ENCODE results near the gene HLA-DQA2. TPM values are rescaled to one million over a fixed set of nuclear protein-coding genes. Genes with fewer than 3 reads are reported as not detected.

The HLA-DQA2 gene
- total and polyA plus RNA-seq, 2 of the 4 experiments (the other 2 are of a cell fraction), result not detected

DNA sequence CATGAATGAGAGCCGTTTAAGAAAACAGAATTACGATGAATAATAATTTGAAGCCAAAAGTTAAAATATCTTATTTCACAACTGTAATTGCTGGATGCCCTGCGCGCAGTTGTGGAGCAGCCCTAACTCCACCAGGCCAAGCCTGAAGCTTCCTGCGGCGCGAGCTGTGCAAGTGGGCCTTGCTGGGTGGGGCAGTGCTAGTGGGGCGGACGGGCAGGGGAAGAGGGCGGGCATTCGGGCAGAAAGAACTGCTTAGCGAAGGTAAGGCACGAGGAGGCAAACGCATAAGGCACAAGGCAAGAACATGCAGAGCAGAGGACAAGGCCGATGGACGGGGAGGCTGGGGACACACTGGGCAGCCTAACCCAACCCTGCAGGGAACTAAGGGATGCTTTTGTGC is 19.9 kb downstream of the HLA-DQA2 start:
- WGBS, 2 experiments (ENCODE audit: extremely low coverage in 2 of 2, insufficient read length in 1 of 2), result 55% methylated on average over 5 of the region's 16 CpGs; no CpG with 5 or more reads in 1 of the 2 experiments
- Histone ChIP-seq H3K4me1 (ENCODE audit: control insufficient read depth, insufficient read depth, low read length) (no peaks in the 10 kb centered on the region), H4K8ac (ENCODE audit: low read depth in 2 of 2, low read length in 2 of 2) (no peak overlapping the region), H3K14ac (replicated peaks; ENCODE audit: low read depth, low read length) (no peak overlapping the region), H3K23ac (ENCODE audit: low read depth, low read length) (no peak overlapping the region), H3K9ac (ENCODE audit: low read depth, low read length) (no peak overlapping the region), H2AFZ (replicated peaks; ENCODE audit: low read length, poor library complexity) (no peak overlapping the region), H3K27me3 (ENCODE audit: control insufficient read depth, insufficient read depth, low read length) (peaks cover 6% of the 10 kb centered on the region), H2BK20ac (ENCODE audit: low read depth, low read length) (no peak overlapping the region), H3K18ac (ENCODE audit: low read depth, low read length) (no peak overlapping the region), H3K4ac (ENCODE audit: low read depth, low read length) (no peak overlapping the region), H4K20me1 (ENCODE audit: insufficient read depth, low read length) (no peaks in the 10 kb centered on the region), H3K4me3 (ENCODE audit: insufficient read depth, low read depth, low read length) (no peak overlapping the region), H4K5ac (ENCODE audit: low read depth, low read length) (no peak overlapping the region), H3K56ac (ENCODE audit: extremely low read depth, insufficient read depth, low read length) (no peak overlapping the region), H2BK120ac (ENCODE audit: low read depth, low read length) (no peak overlapping the region), H3K36me3 (ENCODE audit: control insufficient read depth, insufficient read depth, low read length) (no peaks in the 10 kb centered on the region), H3K9me3 (ENCODE audit: control insufficient read depth, insufficient read depth, low read length) (no peaks in the 10 kb centered on the region), H2AK5ac (ENCODE audit: low read depth, low read length) (no peak overlapping the region), H3K79me1 (ENCODE audit: low read depth in 1 of 2, low read length in 2 of 2) (no peaks in the 10 kb centered on the region), H3K4me2 (ENCODE audit: low read depth, low read length) (no peak overlapping the region), H2BK5ac (ENCODE audit: low read depth, low read length, poor library complexity, severe bottlenecking) (no peak overlapping the region), H2AK9ac (replicated peaks; ENCODE audit: low read depth, low read length, poor library complexity) (no peak overlapping the region), H4K91ac (ENCODE audit: insufficient read depth, low read depth, low read length) (no peak overlapping the region), H3K27ac (ENCODE audit: insufficient read depth, low read length) (no peak overlapping the region), H2BK15ac (ENCODE audit: low read depth, low read length) (no peak overlapping the region), H3K9me1 (ENCODE audit: insufficient read depth, low read length) (no peaks in the 10 kb centered on the region)
- intact Hi-C loops (cut with micrococcal nuclease), result no loop called here
- ATAC-seq (ENCODE audit: low read depth) (no peak), DNase-seq (no peak)
- in situ Hi-C loops (cut with MboI; ENCODE audit: low sequenced_read_pairs), result loop anchor here (5.0 kb wide), 1 partner anchor 99 kb away; no protein-coding TSS in a partner anchor
- TF ChIP-seq SMC3 (IDR thresholded peaks at IDR 0.05; ENCODE audit: low read depth, low read length) (no peak), MAZ (IDR thresholded peaks at IDR 0.05; ENCODE audit: borderline replicate concordance, low read depth, low read length) (no peak), BHLHE40 (IDR thresholded peaks at IDR 0.05; ENCODE audit: low read depth, low read length) (no peak), MAFK (IDR thresholded peaks at IDR 0.05; ENCODE audit: low read depth, low read length) (no peak), RFX5 (IDR thresholded peaks at IDR 0.05; ENCODE audit: low read depth, low read length) (no peak), NFE2L2 (IDR thresholded peaks at IDR 0.05; ENCODE audit: low read depth, low read length) (no peak), FOS (IDR thresholded peaks at IDR 0.05; ENCODE audit: low read depth, low read length) (no peak), RCOR1 (IDR thresholded peaks at IDR 0.05; ENCODE audit: insufficient replicate concordance, low read length) (no peak), POLR2A (IDR thresholded peaks at IDR 0.05; ENCODE audit: low read depth, low read length) (no peak), RAD21 (IDR thresholded peaks at IDR 0.05; ENCODE audit: low read length) (no peak), CHD1 (IDR thresholded peaks at IDR 0.05; ENCODE audit: low read depth, low read length) (no peak), CTCF (conservative IDR thresholded peaks at IDR 0.05; ENCODE audit: low read depth, low read length) (no peak), MXI1 (IDR thresholded peaks at IDR 0.05; ENCODE audit: borderline replicate concordance, low read depth, low read length) (no peak)
- TF ChIP-seq, protein P1, sequence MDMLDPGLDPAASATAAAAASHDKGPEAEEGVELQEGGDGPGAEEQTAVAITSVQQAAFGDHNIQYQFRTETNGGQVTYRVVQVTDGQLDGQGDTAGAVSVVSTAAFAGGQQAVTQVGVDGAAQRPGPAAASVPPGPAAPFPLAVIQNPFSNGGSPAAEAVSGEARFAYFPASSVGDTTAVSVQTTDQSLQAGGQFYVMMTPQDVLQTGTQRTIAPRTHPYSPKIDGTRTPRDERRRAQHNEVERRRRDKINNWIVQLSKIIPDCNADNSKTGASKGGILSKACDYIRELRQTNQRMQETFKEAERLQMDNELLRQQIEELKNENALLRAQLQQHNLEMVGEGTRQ (IDR thresholded peaks at IDR 0.05; ENCODE audit: low read depth, low read length), result no peak
- ChIA-PET CTCF (interaction anchor here (0.9 kb wide), 1 partner anchor 347 kb away, joined by 3 read pairs; no protein-coding TSS in a partner anchor), POLR2A (ENCODE audit: unreplicated experiment) (no interaction called here)
- no TSS peak for BruUV-seq (replicated peaks)
- dilution Hi-C loops (cut with HindIII; ENCODE audit: low sequenced_read_pairs, unreplicated experiment), result no loop called here
